ENCODE data around the gene ZBTB34. TPM values are rescaled to one million over a fixed set of nuclear protein-coding genes. Genes with fewer than 3 reads are reported as not detected.
"Not testable (repeated sequence)": the region's sequence is repeated elsewhere in the genome, so short reads cannot be mapped to it uniquely, and the experiment has no call there.

Gene ZBTB34
- total and polyA plus RNA-seq, 9 of the 15 experiments (the other 6 are each of a cell fraction or from before 2014, with no cell fraction given), result 2.7 to 15.6 (median 9.8) TPM

DNA sequence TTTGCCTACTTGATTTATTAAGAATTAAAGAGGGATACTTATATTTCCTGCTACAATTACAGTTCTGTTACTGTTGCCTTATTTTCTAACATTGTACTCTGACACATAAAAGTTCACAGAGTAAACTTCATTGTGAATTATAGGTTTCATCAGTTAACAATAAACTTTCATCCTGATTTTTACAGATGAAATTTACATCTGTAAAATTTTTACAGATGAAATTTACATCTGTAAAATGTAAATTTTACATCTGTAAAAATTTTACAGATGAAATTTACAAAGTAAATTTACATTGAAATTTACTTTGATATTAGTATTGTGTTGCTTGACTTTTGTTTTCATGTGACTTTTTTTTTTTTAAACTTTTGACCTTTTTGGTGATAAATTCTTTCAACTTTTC is 46.3 kb upstream of the ZBTB34 start:
- no peak overlapping the region for H3K4me2 ChIP-seq (ENCODE audit: insufficient read depth, low read length)
- in situ Hi-C loops (cut with MboI) (no loop called here), intact Hi-C loops (cut with micrococcal nuclease) (no loop called here)
- TF ChIP-seq ASH1L (IDR thresholded peaks at IDR 0.05; ENCODE audit: borderline replicate concordance, low read depth, partially characterized antibody) (no peak), PBX2 (CRISPR knock-in tag; IDR thresholded peaks at IDR 0.05; ENCODE audit: low read depth) (no peak), PBX2 (tag; conservative IDR thresholded peaks at IDR 0.05; ENCODE audit: low read depth) (no peak), SRSF9 (IDR thresholded peaks at IDR 0.05; ENCODE audit: borderline replicate concordance, low read depth, low read length) (no peak), PHF8 (IDR thresholded peaks at IDR 0.05; ENCODE audit: borderline replicate concordance, low read length) (no peak), PHTF2 (CRISPR knock-in tag; IDR thresholded peaks at IDR 0.05) (no peak), MAZ (CRISPR knock-in tag; conservative IDR thresholded peaks at IDR 0.05 in 1 of 2, IDR thresholded peaks at IDR 0.05 in 1 of 2) (no peak), ZNF217 (CRISPR knock-in tag; IDR thresholded peaks at IDR 0.05) (no peak), ZNF23 (CRISPR knock-in tag; IDR thresholded peaks at IDR 0.05) (no peak), EP300 (IDR thresholded peaks at IDR 0.05; ENCODE audit: low read length) (no peak), ZNF277 (CRISPR knock-in tag; IDR thresholded peaks at IDR 0.05; ENCODE audit: borderline replicate concordance) (no peak), JUND (IDR thresholded peaks at IDR 0.05; ENCODE audit: borderline replicate concordance, low read depth, low read length) (no peak), JUND (tag; IDR thresholded peaks at IDR 0.05; ENCODE audit: borderline replicate concordance, low read depth, low read length) (no peak)
- no peak overlapping the region for H3K9ac ChIP-seq (ENCODE audit: insufficient read depth in 1 of 2, low read depth in 2 of 2, low read length in 2 of 2)
- no peaks in the 10 kb centered on the region for H3K9me1 ChIP-seq (ENCODE audit: control insufficient read depth, insufficient read depth, low read length)
- BruUV-seq (replicated peaks), result no TSS peak
- ChIA-PET POLR2A (no interaction called here), CTCF (ENCODE audit: low intra/inter-chr PET ratio) (interaction anchor here (0.7 kb wide), 1 partner anchor 177 kb away, joined by 3 read pairs; no protein-coding TSS in a partner anchor)
- H3K9me3 ChIP-seq (replicated peaks; ENCODE audit: control insufficient read depth, insufficient read depth, low read depth, low read length), result peaks cover 13% of the 10 kb centered on the region
- H3K4me3 ChIP-seq, result no peak overlapping the region
- peaks cover 61% of the 10 kb centered on the region for H3K36me3 ChIP-seq (ENCODE audit: control insufficient read depth, insufficient read depth, low read length)
- DNase-seq (ENCODE audit: extremely low read depth in 1 of 4, low spot score in 3 of 4) (no peak), ATAC-seq (no peak), FAIRE-seq (no peak)
- H3K27ac ChIP-seq (ENCODE audit: extremely low read depth, low read depth, low read length), result no peak overlapping the region
- no peak overlapping the region for H2AFZ ChIP-seq (ENCODE audit: low read depth, low read length)
- no peaks in the 10 kb centered on the region for H4K20me1 ChIP-seq (replicated peaks; ENCODE audit: control insufficient read depth, insufficient read depth, low read length)
- no peaks in the 10 kb centered on the region for H3K4me1 ChIP-seq (replicated peaks in 1 of 2; ENCODE audit: control insufficient read depth in 2 of 2, insufficient read depth in 2 of 2, low read length in 2 of 2)
- peaks cover 69% of the 10 kb centered on the region for H3K79me2 ChIP-seq (ENCODE audit: control insufficient read depth, insufficient read depth, low read length)
- H3K27me3 ChIP-seq (ENCODE audit: control insufficient read depth in 2 of 2, insufficient read depth in 2 of 2, low read length in 2 of 2), result no peaks in the 10 kb centered on the region

GRCh38 chr9:126817615-126818014 is 42.8 kb upstream of the ZBTB34 start:
- H3K4me1 ChIP-seq (replicated peaks in 1 of 2; ENCODE audit: control insufficient read depth in 2 of 2, insufficient read depth in 2 of 2, low read length in 2 of 2); H2AFZ ChIP-seq (ENCODE audit: low read depth, low read length); in situ Hi-C loops (cut with MboI); H3K9me1 ChIP-seq (ENCODE audit: control insufficient read depth, insufficient read depth, low read length); H4K20me1 ChIP-seq (replicated peaks; ENCODE audit: control insufficient read depth, insufficient read depth, low read length); H3K4me2 ChIP-seq (ENCODE audit: insufficient read depth, low read length); H3K27ac ChIP-seq (ENCODE audit: extremely low read depth, low read depth, low read length); H3K9ac ChIP-seq (ENCODE audit: insufficient read depth in 1 of 2, low read depth in 2 of 2, low read length in 2 of 2); H3K27me3 ChIP-seq (ENCODE audit: control insufficient read depth in 2 of 2, insufficient read depth in 2 of 2, low read length in 2 of 2); DNase-seq (ENCODE audit: extremely low read depth in 1 of 4, low spot score in 3 of 4); BruUV-seq (replicated peaks); ATAC-seq; H3K4me3 ChIP-seq; CTCF ChIA-PET (ENCODE audit: low intra/inter-chr PET ratio); intact Hi-C loops (cut with micrococcal nuclease); FAIRE-seq: not testable (repeated sequence)
- WGBS (ENCODE audit: insufficient coverage, low coverage, missing lambda C conversion rate), result 87% methylated on average over 5 of the region's 7 CpGs
- Histone ChIP-seq H3K36me3 (ENCODE audit: control insufficient read depth, insufficient read depth, low read length) (peaks cover 57% of the 10 kb centered on the region), H3K9me3 (replicated peaks; ENCODE audit: control insufficient read depth, insufficient read depth, low read depth, low read length) (peaks cover 21% of the 10 kb centered on the region), H3K79me2 (ENCODE audit: control insufficient read depth, insufficient read depth, low read length) (peaks cover 63% of the 10 kb centered on the region)
- POLR2A ChIA-PET, result interaction anchor here (0.6 kb wide), 1 partner anchor 1448 kb away, joined by 3 read pairs; no protein-coding TSS in a partner anchor

Measured in K562 (cell line).